Activated B cell treated with CpG ODN at 0.5 μM for 24 hours (primary cell): ENCODE measurements around the gene RFX2. TPM values are rescaled to one million over a fixed set of nuclear protein-coding genes. Genes with fewer than 3 reads are reported as not detected.

Experiments used
- ATAC-seq: fragments of 200-7000 bp; cut with Tn5 transposase; one replicate; pipeline ENCODE4 v1.10.0; 2021; ENCODE audit warnings: low read depth, mild to moderate bottlenecking, moderate library complexity
- CTCF ChIA-PET: fragments of 350-600 bp; sonication (Branson Sonifier 250); formaldehyde crosslinking; loops from one replicate; lab custom pipeline; 2021; ENCODE audit warnings: antibody characterized with exemption; lab: Charles Lee
- POLR2A ChIA-PET: fragments of 350-600 bp; sonication (Branson Sonifier 250); formaldehyde crosslinking; loops from one replicate; lab custom pipeline; 2021; ENCODE audit warnings: antibody characterized with exemption; lab: Charles Lee
- DNase-seq: peaks from one replicate; pipeline ENCODE4 v3.0.0; 2022
- H3K27ac Mint-ChIP-seq: one replicate; pipeline ENCODE4 v1.8.0; 2020; ENCODE audit warnings: mixed read lengths
- H3K27me3 Mint-ChIP-seq: one replicate; pipeline ENCODE4 v1.8.0; 2021; ENCODE audit warnings: mixed read lengths
- H3K36me3 Mint-ChIP-seq: one replicate; pipeline ENCODE4 v1.8.0; 2021; ENCODE audit warnings: low read depth, mixed read lengths
- H3K4me1 Mint-ChIP-seq: one replicate; pipeline ENCODE4 v1.8.0; 2021; ENCODE audit warnings: mixed read lengths
- H3K4me3 Mint-ChIP-seq: one replicate; pipeline ENCODE4 v1.8.0; 2020; ENCODE audit warnings: mild to moderate bottlenecking, mixed read lengths
- H3K9me3 Mint-ChIP-seq: one replicate; pipeline ENCODE4 v1.8.0; 2020; ENCODE audit warnings: mixed read lengths
- CTCF ChIP-seq: fragments of 200-600 bp; IDR thresholded peaks from one replicate; pipeline ENCODE4 v1.8.0; 2022; ENCODE audit warnings: antibody characterized with exemption, mild to moderate bottlenecking
- intact Hi-C: fragments of 100-400 bp; cut with micrococcal nuclease; formaldehyde crosslinking; loops from one replicate; pipeline ENCODE4 v1.15.1; 2024
- total RNA-seq: library from RNA; stranded (reverse); gene quantifications from 2 replicates; pipeline ENCODE4 v1.2.3, GENCODE V29; 2022

RFX2 gene
- total RNA-seq, 1 donor from 2014 or later = 7.0 TPM

GRCh38 chr19:5978606-5979552 lies 131.4 kb downstream of the RFX2 start:
- ChIA-PET CTCF (interaction anchor here (1.1 to 3.0 kb wide), 4 partner anchors 9 to 147 kb away, joined by 3 to 17 read pairs (median 6); no protein-coding TSS in a partner anchor), POLR2A (interaction anchor here (0.6 to 1.0 kb wide), 6 partner anchors 11 to 1191 kb away, joined by 3 to 7 read pairs (median 3); no protein-coding TSS in a partner anchor)
- Mint-ChIP-seq H3K4me1 (peaks cover 46% of the 10 kb centered on the region), H3K27ac (peak overlapping the region; percentile 83), H3K9me3 (no peaks in the 10 kb centered on the region), H3K27me3 (no peaks in the 10 kb centered on the region), H3K36me3 (peaks cover 24% of the 10 kb centered on the region), H3K4me3 (peak overlapping the region; percentile 91)
- ATAC-seq (no peak), DNase-seq (no peak)
- TF ChIP-seq CTCF = no peak
- intact Hi-C loops = loop anchor here (1.0 to 5.0 kb wide), 5 partner anchors 75 to 393 kb away; partner anchors contain the start of genes ALKBH7, RFX2, SAFB and SAFB2

- no peaks in the 10 kb centered on the region for H3K9me3 Mint-ChIP-seq
- CTCF ChIA-PET = interaction anchor here (1.1 to 3.0 kb wide), 2 partner anchors 11 to 148 kb away, joined by 3 to 17 read pairs; no protein-coding TSS in a partner anchor
- no peaks in the 10 kb centered on the region for H3K27me3 Mint-ChIP-seq
- H3K27ac Mint-ChIP-seq = peak within 1 kb of the TSS; percentile 83
- POLR2A ChIA-PET = interaction anchor here (0.6 to 1.2 kb wide), 6 partner anchors 10 to 287 kb away, joined by 3 to 7 read pairs (median 3); no protein-coding TSS in a partner anchor
- H3K4me3 Mint-ChIP-seq = peak within 1 kb of the TSS; percentile 91
- peaks cover 52% of the 10 kb centered on the region for H3K4me1 Mint-ChIP-seq
- peak; percentile 97 for DNase-seq
- H3K36me3 Mint-ChIP-seq = peaks cover 27% of the 10 kb centered on the region
- peak; percentile 91 for ATAC-seq
- TF ChIP-seq CTCF = no peak
- intact Hi-C loops = loop anchor here (1.0 to 5.0 kb wide), 5 partner anchors 74 to 394 kb away; partner anchors contain the start of genes ALKBH7, RFX2, SAFB and SAFB2
Observed at GRCh38 chr19:5977785-5978605, 132.3 kb downstream of the RFX2 start, which contains the start of gene RANBP3. TSS of gene RANBP3 (minus strand) at chr19:5978140. CDS start at chr19:5978082, 58 bp downstream.

GRCh38 chr19:5977222-5977784 lies 133.0 kb downstream of the RFX2 start:
- H3K4me1 Mint-ChIP-seq = peaks cover 57% of the 10 kb centered on the region
- no peaks in the 10 kb centered on the region for H3K27me3 Mint-ChIP-seq
- no peak for ATAC-seq
- intact Hi-C loops = loop anchor here (5.0 kb wide), 1 partner anchor 395 kb away; the partner anchor contains the start of gene ALKBH7
- peaks cover 31% of the 10 kb centered on the region for H3K36me3 Mint-ChIP-seq
- no peaks in the 10 kb centered on the region for H3K9me3 Mint-ChIP-seq
- ChIA-PET POLR2A (interaction anchor here (0.6 to 1.2 kb wide), 4 partner anchors 9 to 286 kb away, joined by 3 to 7 read pairs (median 5); no protein-coding TSS in a partner anchor), CTCF (interaction anchor here (2.7 kb wide), 1 partner anchor 173 kb away, joined by 8 read pairs; no protein-coding TSS in a partner anchor)
- TF ChIP-seq CTCF = no peak
- no peak for DNase-seq
- peak overlapping the region; percentile 91 for H3K4me3 Mint-ChIP-seq
- H3K27ac Mint-ChIP-seq = peak overlapping the region; percentile 82

- H3K36me3 Mint-ChIP-seq = peaks cover 34% of the 10 kb centered on the region
- intact Hi-C loops = loop anchor here (5.0 kb wide), 1 partner anchor 396 kb away; the partner anchor contains the start of gene ALKBH7
- no peak for TF ChIP-seq CTCF
- CTCF ChIA-PET = interaction anchor here (2.7 kb wide), 1 partner anchor 173 kb away, joined by 8 read pairs; no protein-coding TSS in a partner anchor
- H3K4me3 Mint-ChIP-seq = peak overlapping the region; percentile 91
- H3K27me3 Mint-ChIP-seq = no peaks in the 10 kb centered on the region
- DNase-seq (no peak), ATAC-seq (no peak)
- no peaks in the 10 kb centered on the region for H3K9me3 Mint-ChIP-seq
- H3K27ac Mint-ChIP-seq = peak overlapping the region; percentile 82
- peaks cover 60% of the 10 kb centered on the region for H3K4me1 Mint-ChIP-seq
- POLR2A ChIA-PET = interaction anchor here (0.6 to 1.2 kb wide), 3 partner anchors 73 to 356 kb away, joined by 4 to 8 read pairs (median 6); no protein-coding TSS in a partner anchor
Observed at GRCh38 chr19:5976768-5977167, 133.5 kb downstream of the RFX2 start.
